Measurements from ENCODE around the gene CYB561. TPM values are rescaled to one million over a fixed set of nuclear protein-coding genes. Genes with fewer than 3 reads are reported as not detected.

CYB561 gene
- total RNA-seq, 1 experiment from 2014 or later, result 40.1 TPM

DNA sequence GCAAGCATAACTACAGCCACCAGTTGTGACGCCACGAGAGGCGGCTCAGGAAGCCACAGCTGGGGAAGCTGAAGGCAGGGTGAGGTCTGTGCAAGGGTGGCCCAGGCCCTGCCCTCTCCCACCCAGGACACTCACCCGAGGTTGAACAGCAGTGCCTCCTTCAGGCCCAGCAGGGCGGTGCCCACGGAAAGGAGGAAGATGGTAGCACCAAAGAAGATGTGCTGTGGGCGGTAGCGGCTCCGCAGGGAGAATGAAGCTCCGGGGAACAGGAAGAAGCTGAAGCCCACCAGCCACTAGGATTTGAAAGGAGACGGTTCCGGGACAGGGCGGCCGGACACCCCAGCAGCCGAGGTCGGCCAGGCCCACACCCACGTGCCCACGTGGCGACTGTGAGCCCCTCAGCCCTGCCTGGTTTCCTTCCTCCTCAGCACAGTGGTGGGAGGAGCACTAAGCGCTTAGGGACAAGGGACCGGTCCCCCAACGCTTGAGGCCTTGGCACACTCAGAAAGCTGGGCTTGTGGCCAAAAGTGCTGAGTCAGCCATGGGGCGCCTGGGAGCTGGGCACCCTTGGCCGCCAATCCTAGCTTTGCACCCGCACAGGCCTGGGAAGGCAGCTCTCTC is 11.0 kb downstream of the CYB561 start:
- peak overlapping the region; percentile 83 for H3K27ac ChIP-seq (ENCODE audit: low read length)
- peak overlapping the region in 1 of 2 experiments; percentile 7; a peak in 1 of 4 replicates for H3K4me3 ChIP-seq (ENCODE audit: low read depth in 2 of 2, low read length in 2 of 2)
- H3K36me3 ChIP-seq (ENCODE audit: control insufficient read depth, insufficient read depth, low read length), result no peaks in the 10 kb centered on the region
- TF ChIP-seq, protein P1, sequence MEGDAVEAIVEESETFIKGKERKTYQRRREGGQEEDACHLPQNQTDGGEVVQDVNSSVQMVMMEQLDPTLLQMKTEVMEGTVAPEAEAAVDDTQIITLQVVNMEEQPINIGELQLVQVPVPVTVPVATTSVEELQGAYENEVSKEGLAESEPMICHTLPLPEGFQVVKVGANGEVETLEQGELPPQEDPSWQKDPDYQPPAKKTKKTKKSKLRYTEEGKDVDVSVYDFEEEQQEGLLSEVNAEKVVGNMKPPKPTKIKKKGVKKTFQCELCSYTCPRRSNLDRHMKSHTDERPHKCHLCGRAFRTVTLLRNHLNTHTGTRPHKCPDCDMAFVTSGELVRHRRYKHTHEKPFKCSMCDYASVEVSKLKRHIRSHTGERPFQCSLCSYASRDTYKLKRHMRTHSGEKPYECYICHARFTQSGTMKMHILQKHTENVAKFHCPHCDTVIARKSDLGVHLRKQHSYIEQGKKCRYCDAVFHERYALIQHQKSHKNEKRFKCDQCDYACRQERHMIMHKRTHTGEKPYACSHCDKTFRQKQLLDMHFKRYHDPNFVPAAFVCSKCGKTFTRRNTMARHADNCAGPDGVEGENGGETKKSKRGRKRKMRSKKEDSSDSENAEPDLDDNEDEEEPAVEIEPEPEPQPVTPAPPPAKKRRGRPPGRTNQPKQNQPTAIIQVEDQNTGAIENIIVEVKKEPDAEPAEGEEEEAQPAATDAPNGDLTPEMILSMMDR (IDR thresholded peaks at IDR 0.05), result peak; percentile 64
- TF ChIP-seq POLR2AphosphoS5 (IDR thresholded peaks at IDR 0.05; ENCODE audit: low read depth, low read length) (no peak; the same call in 1 of the 2 replicates), SIN3A (IDR thresholded peaks at IDR 0.05; ENCODE audit: borderline replicate concordance, insufficient read depth, low read depth, low read length) (no peak), TCF7L2 (IDR thresholded peaks at IDR 0.05; ENCODE audit: low read depth, low read length) (no peak)
- TF ChIP-seq, protein P2, sequence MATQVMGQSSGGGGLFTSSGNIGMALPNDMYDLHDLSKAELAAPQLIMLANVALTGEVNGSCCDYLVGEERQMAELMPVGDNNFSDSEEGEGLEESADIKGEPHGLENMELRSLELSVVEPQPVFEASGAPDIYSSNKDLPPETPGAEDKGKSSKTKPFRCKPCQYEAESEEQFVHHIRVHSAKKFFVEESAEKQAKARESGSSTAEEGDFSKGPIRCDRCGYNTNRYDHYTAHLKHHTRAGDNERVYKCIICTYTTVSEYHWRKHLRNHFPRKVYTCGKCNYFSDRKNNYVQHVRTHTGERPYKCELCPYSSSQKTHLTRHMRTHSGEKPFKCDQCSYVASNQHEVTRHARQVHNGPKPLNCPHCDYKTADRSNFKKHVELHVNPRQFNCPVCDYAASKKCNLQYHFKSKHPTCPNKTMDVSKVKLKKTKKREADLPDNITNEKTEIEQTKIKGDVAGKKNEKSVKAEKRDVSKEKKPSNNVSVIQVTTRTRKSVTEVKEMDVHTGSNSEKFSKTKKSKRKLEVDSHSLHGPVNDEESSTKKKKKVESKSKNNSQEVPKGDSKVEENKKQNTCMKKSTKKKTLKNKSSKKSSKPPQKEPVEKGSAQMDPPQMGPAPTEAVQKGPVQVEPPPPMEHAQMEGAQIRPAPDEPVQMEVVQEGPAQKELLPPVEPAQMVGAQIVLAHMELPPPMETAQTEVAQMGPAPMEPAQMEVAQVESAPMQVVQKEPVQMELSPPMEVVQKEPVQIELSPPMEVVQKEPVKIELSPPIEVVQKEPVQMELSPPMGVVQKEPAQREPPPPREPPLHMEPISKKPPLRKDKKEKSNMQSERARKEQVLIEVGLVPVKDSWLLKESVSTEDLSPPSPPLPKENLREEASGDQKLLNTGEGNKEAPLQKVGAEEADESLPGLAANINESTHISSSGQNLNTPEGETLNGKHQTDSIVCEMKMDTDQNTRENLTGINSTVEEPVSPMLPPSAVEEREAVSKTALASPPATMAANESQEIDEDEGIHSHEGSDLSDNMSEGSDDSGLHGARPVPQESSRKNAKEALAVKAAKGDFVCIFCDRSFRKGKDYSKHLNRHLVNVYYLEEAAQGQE (IDR thresholded peaks at IDR 0.05; ENCODE audit: insufficient read depth in 1 of 2, low read depth in 2 of 2, low read length in 1 of 2), result 0 out of 4 replicates have a peak, but pooled peaks of 1 of the 2 experiments have one; percentile 21
- CTCF ChIA-PET, result interaction anchor here (0.6 to 1.4 kb wide), 7 partner anchors 10 to 379 kb away, joined by 3 to 7 read pairs (median 4); no protein-coding TSS in a partner anchor
- no peaks in the 10 kb centered on the region for H3K9me3 ChIP-seq (ENCODE audit: control insufficient read depth, insufficient read depth, low read depth, low read length)
- no peaks in the 10 kb centered on the region for H3K27me3 ChIP-seq (ENCODE audit: control insufficient read depth, insufficient read depth, low read length)
- no TSS peak for BruUV-seq (replicated peaks)
- DNase-seq (ENCODE audit: low read depth, low spot score) (no peak), ATAC-seq (peak; percentile 72)
- in situ Hi-C loops (cut with HindIII; ENCODE audit: low pct_unique_long_range_greater_than_20kb, low sequenced_read_pairs), result no loop called here
- peaks cover 75% of the 10 kb centered on the region for H3K4me1 ChIP-seq (ENCODE audit: control insufficient read depth, insufficient read depth, low read length)
- POLR2A ChIA-PET, result interaction anchor here (0.7 to 1.5 kb wide), 2 partner anchors 9 to 165 kb away, joined by 3 read pairs; no protein-coding TSS in a partner anchor
- intact Hi-C loops (cut with micrococcal nuclease; ENCODE audit: unreplicated experiment), result no loop called here

DNA sequence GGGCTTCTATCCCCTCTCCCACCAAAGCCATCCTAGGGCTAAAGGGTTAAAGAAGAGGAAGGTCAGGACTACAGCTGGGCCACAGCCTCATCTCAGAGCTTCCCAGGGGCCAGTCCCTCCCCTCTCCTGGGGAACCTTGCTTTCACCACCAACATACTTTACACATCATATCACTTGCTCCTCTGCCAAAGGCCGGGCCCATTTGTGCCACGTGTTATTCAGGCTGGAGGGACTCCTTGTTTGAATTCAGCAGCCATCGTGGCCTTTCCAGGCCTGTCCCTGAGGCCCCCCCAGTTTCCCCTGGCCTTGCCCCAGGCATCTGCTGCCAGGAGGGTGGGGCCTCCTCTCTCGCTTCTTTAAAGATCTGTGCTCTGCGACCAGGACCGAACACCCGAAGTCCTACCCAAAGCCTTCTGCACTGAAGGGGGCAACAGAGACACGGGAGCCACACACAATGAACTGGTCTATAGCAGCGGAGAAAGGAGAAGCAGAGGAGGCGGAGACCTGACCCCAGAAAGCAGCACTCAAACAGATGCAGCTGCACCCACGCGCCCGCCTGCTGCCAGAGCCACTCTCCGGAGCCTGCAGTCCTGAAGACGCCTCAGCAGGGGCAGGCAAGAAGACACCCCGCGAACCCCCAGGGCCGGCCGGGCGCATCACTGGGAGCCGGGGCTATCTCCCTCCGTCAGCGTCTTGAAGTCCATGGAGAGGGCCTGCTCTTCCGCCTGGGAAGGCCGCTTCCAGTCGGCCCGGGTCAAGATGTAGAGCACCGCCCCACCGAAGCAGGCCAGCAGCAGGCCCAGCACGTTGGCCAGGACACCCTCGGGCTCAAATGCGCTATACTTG is 12.1 kb downstream of the CYB561 start:
- no peak for DNase-seq (ENCODE audit: low read depth, low spot score)
- intact Hi-C loops (cut with micrococcal nuclease; ENCODE audit: unreplicated experiment) (no loop called here), in situ Hi-C loops (cut with HindIII; ENCODE audit: low pct_unique_long_range_greater_than_20kb, low sequenced_read_pairs) (no loop called here)
- Histone ChIP-seq H3K4me3 (ENCODE audit: low read depth in 2 of 2, low read length in 2 of 2) (no peak overlapping the region), H3K4me1 (ENCODE audit: control insufficient read depth, insufficient read depth, low read length) (peaks cover 67% of the 10 kb centered on the region), H3K36me3 (ENCODE audit: control insufficient read depth, insufficient read depth, low read length) (no peaks in the 10 kb centered on the region), H3K9me3 (ENCODE audit: control insufficient read depth, insufficient read depth, low read depth, low read length) (no peaks in the 10 kb centered on the region), H3K27ac (ENCODE audit: low read length) (peak overlapping the region; percentile 83), H3K27me3 (ENCODE audit: control insufficient read depth, insufficient read depth, low read length) (no peaks in the 10 kb centered on the region)
- peak; percentile 23 for ATAC-seq
- POLR2A ChIA-PET, result interaction anchor here (0.6 kb wide), 1 partner anchor 712 kb away, joined by 3 read pairs; no protein-coding TSS in a partner anchor
- BruUV-seq (replicated peaks), result no TSS peak
- CTCF ChIA-PET, result interaction anchor here (0.6 to 2.8 kb wide), 4 partner anchors 9 to 53 kb away, joined by 3 to 9 read pairs (median 4); no protein-coding TSS in a partner anchor
- 0 out of 2 replicates have a peak, but pooled peaks have one; percentile 10 for TF ChIP-seq POLR2AphosphoS5 (IDR thresholded peaks at IDR 0.05; ENCODE audit: low read depth, low read length)
- TF ChIP-seq, protein P1 (IDR thresholded peaks at IDR 0.05), result no peak
- TF ChIP-seq TCF7L2 (IDR thresholded peaks at IDR 0.05; ENCODE audit: low read depth, low read length), result no peak

All from Panc1 (cell line).